HEK293 (cell line): ENCODE results near the gene GPR162.

Source experiments
- EGR2 ChIP-seq: fragments of 450-650 bp; formaldehyde crosslinking; IDR thresholded peaks from 2 replicates; pipeline ENCODE4 v1.5.1; 2016; ENCODE audit warnings: low read depth, missing biosample characterization, missing genetic modification characterization
- GLIS2 ChIP-seq: fragments of 450-650 bp; formaldehyde crosslinking; IDR thresholded peaks from 2 replicates; pipeline ENCODE4 v1.5.1; 2016; ENCODE audit warnings: missing biosample characterization, missing genetic modification characterization
- HOXA7 ChIP-seq: sonication (generic); formaldehyde crosslinking; IDR thresholded peaks from 2 replicates; pipeline ENCODE4 v1.8.1; 2022; ENCODE audit warnings: missing genetic modification reagents, borderline replicate concordance
- IKZF3 ChIP-seq: fragments of 450-650 bp; IDR thresholded peaks from 2 replicates; pipeline ENCODE4 v1.5.0; 2018; ENCODE audit warnings: missing biosample characterization, mild to moderate bottlenecking, missing genetic modification characterization, moderate library complexity
- INSM2 ChIP-seq: fragments of 450-650 bp; formaldehyde crosslinking; IDR thresholded peaks from 2 replicates; pipeline ENCODE4 v1.5.1; 2016; ENCODE audit warnings: missing biosample characterization, missing genetic modification characterization
- SP3 ChIP-seq: fragments of 450-650 bp; formaldehyde crosslinking; IDR thresholded peaks from 2 replicates; pipeline ENCODE4 v1.5.1; 2016; ENCODE audit warnings: missing biosample characterization, missing genetic modification characterization
- YY1 ChIP-seq: fragments of 450-650 bp; formaldehyde crosslinking; IDR thresholded peaks from 2 replicates; pipeline ENCODE4 v1.5.1; 2018; ENCODE audit warnings: missing biosample characterization, missing genetic modification characterization
- ZBTB17 ChIP-seq: fragments of 450-650 bp; formaldehyde crosslinking; IDR thresholded peaks from 2 replicates; pipeline ENCODE4 v1.5.1; 2016; ENCODE audit warnings: missing biosample characterization, missing genetic modification characterization
- ZBTB6 ChIP-seq: fragments of 450-650 bp; formaldehyde crosslinking; IDR thresholded peaks from 2 replicates; pipeline ENCODE4 v1.5.1; 2017; ENCODE audit warnings: missing biosample characterization, missing genetic modification characterization
- ZEB2 ChIP-seq: fragments of 450-650 bp; formaldehyde crosslinking; IDR thresholded peaks from 2 replicates; pipeline ENCODE4 v1.5.1; 2016; ENCODE audit warnings: missing biosample characterization, missing genetic modification characterization
- ZFP69B ChIP-seq: fragments of 450-650 bp; formaldehyde crosslinking; IDR thresholded peaks from 2 replicates; pipeline ENCODE4 v1.5.1; 2016; ENCODE audit warnings: missing biosample characterization, missing genetic modification characterization
- ZNF169 ChIP-seq: fragments of 450-650 bp; formaldehyde crosslinking; IDR thresholded peaks from 2 replicates; pipeline ENCODE4 v1.5.1; 2016; ENCODE audit warnings: missing biosample characterization, missing genetic modification characterization
- ZNF175 ChIP-seq: fragments of 450-650 bp; formaldehyde crosslinking; IDR thresholded peaks from 2 replicates; pipeline ENCODE4 v1.5.1; 2016; ENCODE audit warnings: missing biosample characterization, missing genetic modification characterization
- ZNF202 ChIP-seq: fragments of 450-650 bp; formaldehyde crosslinking; IDR thresholded peaks from 2 replicates; pipeline ENCODE4 v1.5.1; 2016; ENCODE audit warnings: missing biosample characterization, missing genetic modification characterization, borderline replicate concordance
- ZNF221 ChIP-seq: fragments of 450-650 bp; formaldehyde crosslinking; IDR thresholded peaks from 2 replicates; pipeline ENCODE4 v1.5.1; 2017; ENCODE audit warnings: missing biosample characterization, missing genetic modification characterization, borderline replicate concordance
- ZNF24 ChIP-seq: fragments of 450-650 bp; formaldehyde crosslinking; IDR thresholded peaks from 2 replicates; pipeline ENCODE4 v1.5.1; 2016; ENCODE audit warnings: missing biosample characterization, missing genetic modification characterization
- ZNF26 ChIP-seq: fragments of 450-650 bp; formaldehyde crosslinking; IDR thresholded peaks from 2 replicates; pipeline ENCODE4 v1.5.1; 2016; ENCODE audit warnings: missing biosample characterization, missing genetic modification characterization
- ZNF274 ChIP-seq, 2 experiments: fragments of 200-500 bp in 1 of 2; fragments of 450-650 bp in 1 of 2; sonication (Bioruptor generic) in 1 of 2; formaldehyde crosslinking in 1 of 2; IDR thresholded peaks; 2 replicates each; pipeline versions ENCODE4 v1.5.1 to v1.6.1; 2014 to 2016; ENCODE audit warnings: borderline replicate concordance in 1 of 2, inconsistent platforms in 1 of 2, low read length in 1 of 2, missing biosample characterization in 1 of 2, missing genetic modification characterization in 1 of 2
- ZNF398 ChIP-seq: fragments of 450-650 bp; formaldehyde crosslinking; IDR thresholded peaks from 2 replicates; pipeline ENCODE4 v1.5.1; 2017; ENCODE audit warnings: missing biosample characterization, missing genetic modification characterization
- ZNF404 ChIP-seq: fragments of 450-650 bp; formaldehyde crosslinking; IDR thresholded peaks from 2 replicates; pipeline ENCODE4 v1.5.1; 2017; ENCODE audit warnings: missing biosample characterization, missing genetic modification characterization
- ZNF449 ChIP-seq: fragments of 450-650 bp; formaldehyde crosslinking; IDR thresholded peaks from 2 replicates; pipeline ENCODE4 v1.5.1; 2017; ENCODE audit warnings: missing biosample characterization, mild to moderate bottlenecking, missing genetic modification characterization, moderate library complexity
- ZNF501 ChIP-seq: fragments of 450-650 bp; formaldehyde crosslinking; IDR thresholded peaks from 2 replicates; pipeline ENCODE4 v1.5.1; 2016; ENCODE audit warnings: missing biosample characterization, missing genetic modification characterization
- ZNF561 ChIP-seq: fragments of 450-650 bp; IDR thresholded peaks from 2 replicates; pipeline ENCODE4 v1.5.1; 2018; ENCODE audit warnings: missing biosample characterization, missing genetic modification characterization, borderline replicate concordance
- ZNF580 ChIP-seq: fragments of 450-650 bp; formaldehyde crosslinking; IDR thresholded peaks from 2 replicates; pipeline ENCODE4 v1.5.1; 2016; ENCODE audit warnings: missing biosample characterization, missing genetic modification characterization
- ZNF600 ChIP-seq: fragments of 450-650 bp; formaldehyde crosslinking; IDR thresholded peaks from 2 replicates; pipeline ENCODE4 v1.5.1; 2016; ENCODE audit warnings: missing biosample characterization, missing genetic modification characterization
- ZNF621 ChIP-seq: fragments of 450-650 bp; formaldehyde crosslinking; IDR thresholded peaks from 2 replicates; pipeline ENCODE4 v1.5.1; 2017; ENCODE audit warnings: missing biosample characterization, missing genetic modification characterization
- ZNF776 ChIP-seq: fragments of 450-650 bp; formaldehyde crosslinking; IDR thresholded peaks from 2 replicates; pipeline ENCODE4 v1.5.0; 2017; ENCODE audit warnings: missing biosample characterization, missing genetic modification characterization, borderline replicate concordance
- ZNF785 ChIP-seq: fragments of 450-650 bp; formaldehyde crosslinking; IDR thresholded peaks from 2 replicates; pipeline ENCODE4 v1.5.1; 2016; ENCODE audit warnings: missing biosample characterization, missing genetic modification characterization

The GPR162 gene

GRCh38 chr12:6827437-6827911, 5.9 kb downstream of the GPR162 start (continued):
- TF ChIP-seq EGR2 = peak; percentile 48; the same call in 1 of the 2 replicates
- no peak for TF ChIP-seq ZNF274 (IDR thresholded peaks at IDR 0.05; ENCODE audit: low read length)
- TF ChIP-seq ZNF274 (tag by site-specific recombination; IDR thresholded peaks at IDR 0.05; ENCODE audit: borderline replicate concordance) = no peak
- peak; percentile 61; the same call in 1 of the 2 replicates for TF ChIP-seq IKZF3 (tag by site-specific recombination)
- TF ChIP-seq ZNF398 (tag by site-specific recombination) = peak; percentile 28; the same call in 1 of the 2 replicates
- TF ChIP-seq HOXA7 = no peak
- TF ChIP-seq SP3 = peak; percentile 52
- no peak for TF ChIP-seq YY1 (tag by site-specific recombination)
- TF ChIP-seq ZNF221 (tag by site-specific recombination) = no peak
- TF ChIP-seq ZNF776 = no peak
- TF ChIP-seq ZNF561 (tag by site-specific recombination) = no peak
- 0 out of 2 replicates have a peak, but pooled peaks have one; percentile 38 for TF ChIP-seq ZNF501
- no peak for TF ChIP-seq ZNF202
- no peak for TF ChIP-seq ZEB2 (tag by site-specific recombination)
- no peak for TF ChIP-seq ZNF621 (tag by site-specific recombination)
- no peak for TF ChIP-seq ZBTB6
- TF ChIP-seq GLIS2 (tag by site-specific recombination) = no peak; the same call in 1 of the 2 replicates
- TF ChIP-seq ZNF580 (tag by site-specific recombination) = no peak
- TF ChIP-seq ZNF600 (tag by site-specific recombination) = peak; percentile 62
- peak; percentile 43; the same call in 1 of the 2 replicates for TF ChIP-seq ZNF24 (tag by site-specific recombination)
- TF ChIP-seq ZNF26 = no peak
- no peak for TF ChIP-seq ZNF404
- TF ChIP-seq ZNF175 (tag by site-specific recombination) = no peak
- no peak for TF ChIP-seq ZNF785 (tag by site-specific recombination)
- peak; percentile 60 for TF ChIP-seq ZBTB17
- TF ChIP-seq ZNF169 (tag by site-specific recombination) = no peak
- no peak for TF ChIP-seq ZFP69B (tag by site-specific recombination)
- 0 out of 2 replicates have a peak, but pooled peaks have one; percentile 34 for TF ChIP-seq ZNF449
- TF ChIP-seq INSM2 (tag by site-specific recombination) = no peak
